ENCODE results near the gene CNPY4. TPM values are rescaled to one million over a fixed set of nuclear protein-coding genes. Genes with fewer than 3 reads are reported as not detected.

The CNPY4 gene
- total and polyA plus RNA-seq, 2 donors (not counting 1 experiment from before 2014, with no cell fraction given), result 8.0 to 13.9 TPM

GRCh38 chr7:100127866-100128636, 8.6 kb downstream of the CNPY4 start:
- ATAC-seq (ENCODE audit: low read depth), result no peak
- Histone ChIP-seq H2AFZ (ENCODE audit: insufficient read depth, low read depth, low read length, poor library complexity, severe bottlenecking) (peak overlapping the region; percentile 99), H3K9me3 (ENCODE audit: control extremely low read depth in 1 of 3, control insufficient read depth in 2 of 3, insufficient read depth in 1 of 3, low read length in 2 of 3) (no peaks in the 10 kb centered on the region), H4K20me1 (ENCODE audit: control insufficient read depth, insufficient read depth, low read length, poor library complexity, severe bottlenecking) (no peaks in the 10 kb centered on the region), H3K36me3 (replicated peaks in 1 of 2; ENCODE audit: control extremely low read depth in 1 of 2, control insufficient read depth in 1 of 2, extremely low read depth in 1 of 2, insufficient read depth in 2 of 2, low read length in 1 of 2) (no peaks in the 10 kb centered on the region), H3K4me2 (replicated peaks; ENCODE audit: low read depth, low read length, poor library complexity, severe bottlenecking) (peak overlapping the region; percentile 100), H3K27me3 (replicated peaks in 1 of 4; ENCODE audit: control extremely low read depth in 1 of 4, control insufficient read depth in 3 of 4, insufficient read depth in 4 of 4, low read length in 3 of 4) (no peaks in the 10 kb centered on the region), H3K9ac (ENCODE audit: low read length) (peak overlapping the region; percentile 91), H3K4me1 (ENCODE audit: control insufficient read depth in 2 of 2, insufficient read depth in 2 of 2, low read length in 2 of 2) (peaks cover 23 to 42% of the 10 kb centered on the region in 2 donors), H3K27ac (ENCODE audit: low read length in 2 of 2) (peak overlapping the region in 1 of 2 donors; percentile 95), H3K79me2 (ENCODE audit: control insufficient read depth, insufficient read depth, low read length) (peaks cover 12% of the 10 kb centered on the region), H3K4me3 (ENCODE audit: control extremely low read depth in 1 of 5, extremely low read depth in 1 of 5, insufficient read depth in 1 of 5, low read depth in 2 of 5, low read length in 4 of 5) (peak overlapping the region; percentile 54 to 84 (median 78))
- no peak for TF ChIP-seq CTCF (IDR thresholded peaks at IDR 0.05)
- TF ChIP-seq EZH2 (IDR thresholded peaks at IDR 0.05; ENCODE audit: borderline replicate concordance, insufficient read depth, low read depth, low read length, poor library complexity, severe bottlenecking), result no peak
- Mint-ChIP-seq H3K4me1 (peaks cover 37% of the 10 kb centered on the region), H3K4me3 (peak overlapping the region; percentile 100), H3K27ac (peak overlapping the region; percentile 63), H3K27me3 (no peaks in the 10 kb centered on the region), H3K9me3 (ENCODE audit: insufficient read depth) (no peaks in the 10 kb centered on the region)
- no peak for DNase-seq
- WGBS (ENCODE audit: insufficient coverage), result 1% methylated on average over 35 of the region's 37 CpGs
- intact Hi-C loops (cut with micrococcal nuclease), result loop anchor here (1.0 kb wide), 6 partner anchors 9 to 300 kb away; partner anchors contain the start of genes AP4M1, CNPY4, LAMTOR4 and MCM7
- ChIA-PET CTCF (interaction anchor here (0.6 to 6.6 kb wide), 9 partner anchors 11 to 279 kb away, joined by 3 to 43 read pairs (median 3); partner anchors contain the start of genes AP4M1 and MCM7), POLR2A (interaction anchor here (0.8 to 1.4 kb wide), 5 partner anchors 18 to 301 kb away, joined by 3 to 4 read pairs (median 4); partner anchors contain the start of genes AP4M1, MCM7 and ZCWPW1)

GRCh38 chr7:100128637-100128963, 9.2 kb downstream of the CNPY4 start:
- no peak for DNase-seq
- Histone ChIP-seq H3K36me3 (replicated peaks in 1 of 2; ENCODE audit: control extremely low read depth in 1 of 2, control insufficient read depth in 1 of 2, extremely low read depth in 1 of 2, insufficient read depth in 2 of 2, low read length in 1 of 2) (no peaks in the 10 kb centered on the region), H4K20me1 (ENCODE audit: control insufficient read depth, insufficient read depth, low read length, poor library complexity, severe bottlenecking) (no peaks in the 10 kb centered on the region), H3K27ac (ENCODE audit: low read length in 2 of 2) (no peak overlapping the region), H3K4me3 (ENCODE audit: control extremely low read depth in 1 of 5, extremely low read depth in 1 of 5, insufficient read depth in 1 of 5, low read depth in 2 of 5, low read length in 4 of 5) (no peak overlapping the region), H3K9me3 (ENCODE audit: control extremely low read depth in 1 of 3, control insufficient read depth in 2 of 3, insufficient read depth in 1 of 3, low read length in 2 of 3) (no peaks in the 10 kb centered on the region), H3K9ac (ENCODE audit: low read length) (no peak overlapping the region), H2AFZ (ENCODE audit: insufficient read depth, low read depth, low read length, poor library complexity, severe bottlenecking) (peak overlapping the region; percentile 99), H3K4me2 (replicated peaks; ENCODE audit: low read depth, low read length, poor library complexity, severe bottlenecking) (peak overlapping the region; percentile 100), H3K4me1 (ENCODE audit: control insufficient read depth in 2 of 2, insufficient read depth in 2 of 2, low read length in 2 of 2) (peaks cover 23 to 42% of the 10 kb centered on the region in 2 donors), H3K27me3 (replicated peaks in 1 of 4; ENCODE audit: control extremely low read depth in 1 of 4, control insufficient read depth in 3 of 4, insufficient read depth in 4 of 4, low read length in 3 of 4) (no peaks in the 10 kb centered on the region), H3K79me2 (ENCODE audit: control insufficient read depth, insufficient read depth, low read length) (peaks cover 12% of the 10 kb centered on the region)
- H3K4me3 Mint-ChIP-seq, result peak overlapping the region; percentile 100
- peaks cover 37% of the 10 kb centered on the region for H3K4me1 Mint-ChIP-seq
- H3K9me3 Mint-ChIP-seq (ENCODE audit: insufficient read depth), result no peaks in the 10 kb centered on the region
- 80% methylated on average over 1 of the region's 1 CpG for WGBS (ENCODE audit: insufficient coverage)
- TF ChIP-seq CTCF (IDR thresholded peaks at IDR 0.05) (no peak), EZH2 (IDR thresholded peaks at IDR 0.05; ENCODE audit: borderline replicate concordance, insufficient read depth, low read depth, low read length, poor library complexity, severe bottlenecking) (no peak)
- POLR2A ChIA-PET, result interaction anchor here (0.6 to 1.4 kb wide), 6 partner anchors 18 to 300 kb away, joined by 3 to 6 read pairs (median 4); partner anchors contain the start of genes AP4M1, MCM7 and ZCWPW1
- ATAC-seq (ENCODE audit: low read depth), result no peak
- intact Hi-C loops (cut with micrococcal nuclease), result no loop called here
- CTCF ChIA-PET, result interaction anchor here (0.6 to 6.6 kb wide), 10 partner anchors 10 to 279 kb away, joined by 3 to 43 read pairs (median 4); partner anchors contain the start of genes AP4M1 and MCM7
- no peaks in the 10 kb centered on the region for H3K27me3 Mint-ChIP-seq
- H3K27ac Mint-ChIP-seq, result no peak overlapping the region

Measured in B cell (primary cell).